Right lobe of liver (tissue), 6 donors: ENCODE results near the gene FKBP1A. TPM values are rescaled to one million over a fixed set of nuclear protein-coding genes. Genes with fewer than 3 reads are reported as not detected.

Source experiments
- ATAC-seq, 4 donors: fragments of 200-7000 bp; cut with Tn5 transposase; one replicate each; pipeline ENCODE4 v1.9.1; 2020; ENCODE audit warnings: mild to moderate bottlenecking in 4 of 4, moderate library complexity in 4 of 4
- DNase-seq, 3 donors: peaks; one replicate each; pipeline ENCODE4 v3.0.0-alpha.2; 2020
- H3K27ac ChIP-seq, 3 donors: fragments of 200-600 bp; one replicate each; pipeline ENCODE4 v1.8.0; 2022
- H3K27me3 ChIP-seq, 2 donors: fragments of 200-600 bp; one replicate each; pipeline ENCODE4 v1.8.0; 2022
- H3K36me3 ChIP-seq, 4 donors: fragments of 200-600 bp; sonication (generic) in 1 of 4; one replicate each; pipeline versions ENCODE4 v1.5.1 to v1.8.0; 2017 to 2022; ENCODE audit warnings: control low read depth in 1 of 4
- H3K4me1 ChIP-seq, 4 donors: fragments of 200-600 bp; sonication (generic) in 1 of 4; one replicate each; pipeline versions ENCODE4 v1.5.1 to v1.8.0; 2017 to 2022; ENCODE audit warnings: control low read depth in 1 of 4
- H3K4me3 ChIP-seq, 3 donors: fragments of 200-600 bp; one replicate each; pipeline ENCODE4 v1.8.0; 2022
- H3K9me3 ChIP-seq, 4 donors: fragments of 200-600 bp; sonication (generic) in 1 of 4; one replicate each; pipeline versions ENCODE4 v1.5.1 to v1.8.0; 2017 to 2022; ENCODE audit warnings: control low read depth in 1 of 4
- CTCF ChIP-seq, 4 donors: fragments of 200-600 bp in 3 of 4; fragments of 450-650 bp in 1 of 4; IDR thresholded peaks; one replicate each; pipeline versions ENCODE4 v1.5.1 to v1.8.0; 2016 to 2022; ENCODE audit warnings: antibody characterized with exemption in 4 of 4, mild to moderate bottlenecking in 2 of 4
- POLR2A ChIP-seq: fragments of 450-650 bp; IDR thresholded peaks from one replicate; pipeline ENCODE4 v1.6.1; 2017; ENCODE audit warnings: antibody characterized with exemption, mild to moderate bottlenecking
- WGBS: methylation state at CpG from one replicate; pipeline ENCODE4 v1.1.6; 2018; ENCODE audit warnings: low coverage, low lambda C conversion rate; ENCODE audit not compliant: insufficient coverage; ENCODE audit errors: missing lambda C conversion rate; 5-methylcytosine and 5-hydroxymethylcytosine counted together
- intact Hi-C, 2 donors: fragments of 100-400 bp; cut with DNase I; formaldehyde crosslinking; loops; one replicate each; pipeline versions ENCODE4 v1.11.2 to v1.14.1; 2022
- total RNA-seq, 6 experiments: library from RNA; depleted of rRNA in 2 of 6; stranded (reverse); fragments of >200 nt in 2 of 6; fragmentation: NEBNext Ultra II Directional in 3 of 6; extraction: Animal tissue kit (Norgen Biotek cat#: 25700) in 3 of 6; gene quantifications; one replicate each; pipeline versions ENCODE4 v1.1.0 to v1.2.4, GENCODE V29; 2016 to 2023
- donor health status: DM: no; HTN: yes; CAD: no.
- donor health status: DM: no; HTN: no; CAD: no.
- donor health status: DM: no; HTN: no; CAD: no.
- donor health status: DM: no; HTN: yes; CAD: no.
- donor health status: DM: no; HTN: yes; CAD: no.

The FKBP1A gene
- total RNA-seq, 6 experiments from 2014 or later = 56.9 to 86.9 (median 63.4) TPM

GRCh38 chr20:1334761-1335160, 58.1 kb downstream of the FKBP1A start:
- no peak overlapping the region for H3K27ac ChIP-seq
- no peak for ATAC-seq
- WGBS = 50% methylated on average over 3 of the region's 3 CpGs

GRCh38 chr20:1334370-1334731, 58.5 kb downstream of the FKBP1A start:
- intact Hi-C loops = no loop called here

More at GRCh38 chr20:1334761-1335160, 58.1 kb downstream of the FKBP1A start:
- TF ChIP-seq POLR2A (no peak), CTCF (IDR thresholded peaks at IDR 0.05) (no peak)
- DNase-seq = no peak
- H3K9me3 ChIP-seq = no peaks in the 10 kb centered on the region
- no peaks in the 10 kb centered on the region for H3K36me3 ChIP-seq
- intact Hi-C loops = no loop called here
- H3K4me1 ChIP-seq = peaks cover 0 to 22% (median 7%) of the 10 kb centered on the region in 4 donors
- no peaks in the 10 kb centered on the region for H3K27me3 ChIP-seq
- H3K4me3 ChIP-seq = no peak overlapping the region

DNA sequence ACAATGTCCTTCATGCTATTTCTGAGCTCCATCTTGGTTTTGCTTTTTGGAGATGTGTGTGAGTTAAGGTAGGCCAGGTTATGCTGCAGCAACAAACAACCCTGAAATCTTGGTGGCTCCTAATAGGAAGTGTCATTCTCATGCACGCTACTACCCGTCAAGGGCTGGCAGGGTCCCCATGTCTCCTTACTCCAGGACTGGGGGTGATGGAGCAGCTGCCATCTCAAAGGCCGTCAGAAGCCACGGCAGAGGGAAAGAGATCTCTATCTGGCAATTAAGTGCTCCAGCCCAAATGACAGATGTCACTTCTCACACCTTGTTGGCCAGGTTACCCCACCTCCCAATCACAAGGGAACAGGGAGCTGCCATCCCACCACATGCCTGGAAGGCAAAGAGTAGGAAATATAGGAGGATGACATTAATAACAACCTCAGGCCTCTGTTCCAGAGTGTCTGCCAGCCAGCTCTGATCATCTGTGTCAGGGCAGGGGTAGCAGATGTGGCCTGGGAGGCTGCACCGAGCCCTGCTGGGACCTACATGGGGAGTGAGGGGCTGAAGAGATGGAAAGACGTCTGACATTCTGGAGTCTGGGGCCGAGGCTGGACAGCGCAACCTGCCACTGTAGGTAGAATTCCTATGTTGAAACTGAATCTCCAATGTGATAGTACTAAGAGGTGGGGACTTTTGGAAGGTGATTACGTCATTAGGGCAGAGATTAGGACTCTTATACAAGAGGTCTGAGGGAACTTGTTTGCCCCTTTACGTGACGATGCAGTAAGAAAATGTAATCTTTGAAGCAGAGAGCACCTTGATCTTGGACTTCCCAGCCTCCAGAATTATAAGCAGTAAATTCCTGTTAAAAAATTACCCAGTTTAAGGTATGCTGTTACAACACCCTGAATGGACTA, 59.1 kb downstream of the FKBP1A start:
- Histone ChIP-seq H3K36me3 (no peaks in the 10 kb centered on the region), H3K4me1 (peaks cover 0 to 30% (median 12%) of the 10 kb centered on the region in 4 donors), H3K27me3 (no peaks in the 10 kb centered on the region), H3K4me3 (no peak overlapping the region), H3K9me3 (no peaks in the 10 kb centered on the region), H3K27ac (no peak overlapping the region)
- ATAC-seq (no peak), DNase-seq (peak in 1 of 3 donors; percentile 39)
- intact Hi-C loops = no loop called here
- WGBS = 64% methylated on average over 4 of the region's 11 CpGs
- no peak for TF ChIP-seq POLR2A
- no peak for TF ChIP-seq CTCF (IDR thresholded peaks at IDR 0.05)

More at GRCh38 chr20:1334370-1334731, 58.5 kb downstream of the FKBP1A start:
- H3K4me1 ChIP-seq = peaks cover 0 to 25% (median 9%) of the 10 kb centered on the region in 4 donors
- no peak overlapping the region for H3K27ac ChIP-seq
- H3K36me3 ChIP-seq = no peaks in the 10 kb centered on the region
- H3K9me3 ChIP-seq = no peaks in the 10 kb centered on the region
- ATAC-seq = no peak
- no peak for DNase-seq
- H3K27me3 ChIP-seq = no peaks in the 10 kb centered on the region
- TF ChIP-seq POLR2A = no peak
- TF ChIP-seq CTCF (IDR thresholded peaks at IDR 0.05) = no peak
- WGBS = 75% methylated on average over 4 of the region's 4 CpGs
- no peak overlapping the region for H3K4me3 ChIP-seq

GRCh38 chr20:1332749-1333300, 60.0 kb downstream of the FKBP1A start:
- H3K9me3 ChIP-seq = no peaks in the 10 kb centered on the region
- no peak for TF ChIP-seq CTCF (IDR thresholded peaks at IDR 0.05)
- no peak for TF ChIP-seq POLR2A
- no peak for DNase-seq
- ATAC-seq = no peak
- peaks cover 0 to 39% (median 16%) of the 10 kb centered on the region in 4 donors for H3K4me1 ChIP-seq
- no peaks in the 10 kb centered on the region for H3K36me3 ChIP-seq
- intact Hi-C loops = no loop called here
- no CpG with 5 or more reads among the region's 2 CpGs for WGBS
- no peak overlapping the region for H3K27ac ChIP-seq
- no peak overlapping the region for H3K4me3 ChIP-seq
- no peaks in the 10 kb centered on the region for H3K27me3 ChIP-seq
